PFSK-1 (cell line): ENCODE measurements around the gene CCDC138.

Source experiments
- FOXP2 ChIP-seq: optimal IDR thresholded peaks from 2 replicates; pipeline ENCODE3; 2011; ENCODE audit warnings: borderline replicate concordance, control low read depth, inconsistent platforms; ENCODE audit not compliant: insufficient read depth; ENCODE audit errors: extremely low read length, extremely low read depth
- POLR2AphosphoS5 ChIP-seq: IDR thresholded peaks from 2 replicates; pipeline ENCODE4 v1.6.1; 2012; ENCODE audit warnings: low read depth, mild to moderate bottlenecking, control low read depth, low read length, moderate library complexity
- SIN3A ChIP-seq: IDR thresholded peaks from 2 replicates; pipeline ENCODE4 v1.6.1; 2012; ENCODE audit warnings: mild to moderate bottlenecking, low read length, moderate library complexity, borderline replicate concordance; ENCODE audit not compliant: insufficient read depth
- TAF1 ChIP-seq: IDR thresholded peaks from 2 replicates; pipeline ENCODE4 v1.6.1; 2012; ENCODE audit warnings: low read length, control low read depth, borderline replicate concordance; ENCODE audit not compliant: insufficient read depth
- TF ChIP-seq, protein P1 (sequence below), 2 experiments: IDR thresholded peaks; 2 replicates each; pipeline versions ENCODE4 v1.6.1 to v1.8.0; 2011 to 2012; ENCODE audit warnings: low read depth in 2 of 2, low read length in 2 of 2, control low read depth in 1 of 2, inconsistent platforms in 1 of 2, mild to moderate bottlenecking in 1 of 2, moderate library complexity in 1 of 2; ENCODE audit not compliant: insufficient read depth in 1 of 2

CCDC138 gene

DNA sequence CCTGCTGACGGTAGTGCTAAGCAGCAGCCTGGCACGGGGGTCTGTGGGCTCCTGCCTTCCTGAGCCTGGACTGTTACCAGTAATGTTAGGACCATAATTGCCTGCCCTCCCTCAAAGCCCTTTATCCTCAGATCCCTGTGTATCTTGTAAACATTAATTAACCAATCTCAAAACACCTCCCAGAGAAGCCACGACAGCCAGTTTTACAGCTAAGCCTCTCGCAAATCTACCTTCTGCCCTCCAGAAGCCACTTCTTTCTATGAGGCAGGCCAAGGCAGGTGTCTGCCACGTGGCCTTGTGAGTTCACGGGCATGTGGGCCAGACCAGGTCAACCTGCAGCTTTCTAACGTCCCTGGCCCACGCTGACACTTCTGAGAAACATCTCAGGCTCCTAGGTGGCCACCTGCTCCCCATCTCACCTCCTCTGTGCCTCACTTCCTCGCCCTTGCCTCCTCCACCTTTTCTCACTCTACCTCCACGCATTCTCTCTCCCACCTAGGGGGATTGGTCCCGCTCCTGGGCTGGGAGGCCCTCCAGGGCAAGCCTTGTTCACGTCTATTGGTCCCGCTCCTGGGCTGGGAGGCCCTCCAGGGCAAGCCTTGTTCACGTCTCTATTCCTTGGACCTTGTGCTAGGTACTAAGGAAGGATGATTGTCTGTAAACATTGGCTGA is 138.1 kb downstream of the CCDC138 start:
- TF ChIP-seq FOXP2, result no peak
- TF ChIP-seq, protein P1, sequence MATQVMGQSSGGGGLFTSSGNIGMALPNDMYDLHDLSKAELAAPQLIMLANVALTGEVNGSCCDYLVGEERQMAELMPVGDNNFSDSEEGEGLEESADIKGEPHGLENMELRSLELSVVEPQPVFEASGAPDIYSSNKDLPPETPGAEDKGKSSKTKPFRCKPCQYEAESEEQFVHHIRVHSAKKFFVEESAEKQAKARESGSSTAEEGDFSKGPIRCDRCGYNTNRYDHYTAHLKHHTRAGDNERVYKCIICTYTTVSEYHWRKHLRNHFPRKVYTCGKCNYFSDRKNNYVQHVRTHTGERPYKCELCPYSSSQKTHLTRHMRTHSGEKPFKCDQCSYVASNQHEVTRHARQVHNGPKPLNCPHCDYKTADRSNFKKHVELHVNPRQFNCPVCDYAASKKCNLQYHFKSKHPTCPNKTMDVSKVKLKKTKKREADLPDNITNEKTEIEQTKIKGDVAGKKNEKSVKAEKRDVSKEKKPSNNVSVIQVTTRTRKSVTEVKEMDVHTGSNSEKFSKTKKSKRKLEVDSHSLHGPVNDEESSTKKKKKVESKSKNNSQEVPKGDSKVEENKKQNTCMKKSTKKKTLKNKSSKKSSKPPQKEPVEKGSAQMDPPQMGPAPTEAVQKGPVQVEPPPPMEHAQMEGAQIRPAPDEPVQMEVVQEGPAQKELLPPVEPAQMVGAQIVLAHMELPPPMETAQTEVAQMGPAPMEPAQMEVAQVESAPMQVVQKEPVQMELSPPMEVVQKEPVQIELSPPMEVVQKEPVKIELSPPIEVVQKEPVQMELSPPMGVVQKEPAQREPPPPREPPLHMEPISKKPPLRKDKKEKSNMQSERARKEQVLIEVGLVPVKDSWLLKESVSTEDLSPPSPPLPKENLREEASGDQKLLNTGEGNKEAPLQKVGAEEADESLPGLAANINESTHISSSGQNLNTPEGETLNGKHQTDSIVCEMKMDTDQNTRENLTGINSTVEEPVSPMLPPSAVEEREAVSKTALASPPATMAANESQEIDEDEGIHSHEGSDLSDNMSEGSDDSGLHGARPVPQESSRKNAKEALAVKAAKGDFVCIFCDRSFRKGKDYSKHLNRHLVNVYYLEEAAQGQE (IDR thresholded peaks at IDR 0.05; ENCODE audit: insufficient read depth in 1 of 2, low read depth in 2 of 2, low read length in 2 of 2), result no peak
- no peak for TF ChIP-seq SIN3A
- TF ChIP-seq TAF1, result no peak
- no peak for TF ChIP-seq POLR2AphosphoS5

- TF ChIP-seq TAF1 (no peak), SIN3A (no peak), FOXP2 (no peak), POLR2AphosphoS5 (no peak)
- TF ChIP-seq, protein P1 (IDR thresholded peaks at IDR 0.05; ENCODE audit: insufficient read depth in 1 of 2, low read depth in 2 of 2, low read length in 2 of 2), result no peak
Measured at GRCh38 chr2:108925286-108925685, 138.7 kb downstream of the CCDC138 start.

DNA sequence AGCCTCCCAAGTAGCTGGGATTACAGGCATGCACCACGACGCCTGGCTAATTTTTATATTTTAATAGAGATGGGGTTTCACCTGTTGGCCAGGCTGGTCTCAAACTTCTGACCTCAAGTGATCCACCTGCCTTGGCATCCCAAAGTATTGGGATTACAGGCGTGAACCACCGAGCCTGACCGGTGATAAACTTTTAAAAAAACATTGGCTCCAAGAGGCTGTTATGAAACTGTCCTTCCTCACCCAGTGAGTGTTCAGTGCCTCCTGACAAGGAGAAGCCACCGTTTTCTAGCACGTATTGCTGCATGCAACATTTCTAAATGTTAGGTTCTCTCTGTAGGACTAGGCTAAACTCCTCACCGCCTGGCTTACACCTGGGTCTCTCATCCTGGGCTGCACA is 139.2 kb downstream of the CCDC138 start:
- TF ChIP-seq TAF1, result no peak
- no peak for TF ChIP-seq SIN3A
- no peak for TF ChIP-seq FOXP2
- TF ChIP-seq, protein P1 (IDR thresholded peaks at IDR 0.05; ENCODE audit: insufficient read depth in 1 of 2, low read depth in 2 of 2, low read length in 2 of 2), result no peak
- TF ChIP-seq POLR2AphosphoS5, result no peak
